GM12891 (cell line): ENCODE data around the gene GBF1.

Experiments
- POLR2A ChIP-seq: IDR thresholded peaks from 2 replicates; pipeline ENCODE4 v1.6.1; 2011; ENCODE audit warnings: low read depth, low read length, control low read depth
- POU2F2 ChIP-seq: IDR thresholded peaks from 2 replicates; pipeline ENCODE4 v1.6.1; 2011; ENCODE audit warnings: low read depth, mild to moderate bottlenecking, control low read depth, low read length, moderate library complexity

GRCh38 chr10:102358712-102359382 lies 113.5 kb downstream of the GBF1 start:
- TF ChIP-seq POLR2A (no peak), POU2F2 (no peak)
